Activated CD4-positive, alpha-beta T cell treated with anti-CD3 and anti-CD28 coated beads, Interleukin-2, amount 10 ng/mL, durations not matched to agents 24 days and 14 days (primary cell): ENCODE results near the gene RNF168. TPM values are rescaled to one million over a fixed set of nuclear protein-coding genes. Genes with fewer than 3 reads are reported as not detected.
"Not testable (repeated sequence)": the region's sequence is repeated elsewhere in the genome, so short reads cannot be mapped to it uniquely, and the experiment has no call there.

Experiments used
- DNase-seq: peaks from one replicate; pipeline ENCODE4 v3.0.0; 2022
- H3K27ac Mint-ChIP-seq: one replicate; pipeline ENCODE4 v1.8.0; 2022; ENCODE audit warnings: mild to moderate bottlenecking, mixed read lengths
- H3K27me3 Mint-ChIP-seq: one replicate; pipeline ENCODE4 v1.8.0; 2022; ENCODE audit warnings: mixed read lengths
- H3K36me3 Mint-ChIP-seq: one replicate; pipeline ENCODE4 v1.8.0; 2022; ENCODE audit warnings: low read depth, mild to moderate bottlenecking, mixed read lengths
- H3K4me1 Mint-ChIP-seq: one replicate; pipeline ENCODE4 v1.8.0; 2021; ENCODE audit warnings: mixed read lengths
- H3K4me3 Mint-ChIP-seq: one replicate; pipeline ENCODE4 v1.8.0; 2022; ENCODE audit warnings: mild to moderate bottlenecking, moderate library complexity, mixed read lengths
- H3K9me3 Mint-ChIP-seq: one replicate; pipeline ENCODE4 v1.8.0; 2021; ENCODE audit warnings: mixed read lengths
- intact Hi-C: fragments of 100-400 bp; cut with micrococcal nuclease; formaldehyde crosslinking; loops from one replicate; pipeline ENCODE4 v1.15.1; 2023
- total RNA-seq: library from RNA; stranded (reverse); gene quantifications from 2 replicates; pipeline ENCODE4 v1.2.3, GENCODE V29; 2022

Gene RNF168
- total RNA-seq, 1 donor from 2014 or later = 32.8 TPM

DNA sequence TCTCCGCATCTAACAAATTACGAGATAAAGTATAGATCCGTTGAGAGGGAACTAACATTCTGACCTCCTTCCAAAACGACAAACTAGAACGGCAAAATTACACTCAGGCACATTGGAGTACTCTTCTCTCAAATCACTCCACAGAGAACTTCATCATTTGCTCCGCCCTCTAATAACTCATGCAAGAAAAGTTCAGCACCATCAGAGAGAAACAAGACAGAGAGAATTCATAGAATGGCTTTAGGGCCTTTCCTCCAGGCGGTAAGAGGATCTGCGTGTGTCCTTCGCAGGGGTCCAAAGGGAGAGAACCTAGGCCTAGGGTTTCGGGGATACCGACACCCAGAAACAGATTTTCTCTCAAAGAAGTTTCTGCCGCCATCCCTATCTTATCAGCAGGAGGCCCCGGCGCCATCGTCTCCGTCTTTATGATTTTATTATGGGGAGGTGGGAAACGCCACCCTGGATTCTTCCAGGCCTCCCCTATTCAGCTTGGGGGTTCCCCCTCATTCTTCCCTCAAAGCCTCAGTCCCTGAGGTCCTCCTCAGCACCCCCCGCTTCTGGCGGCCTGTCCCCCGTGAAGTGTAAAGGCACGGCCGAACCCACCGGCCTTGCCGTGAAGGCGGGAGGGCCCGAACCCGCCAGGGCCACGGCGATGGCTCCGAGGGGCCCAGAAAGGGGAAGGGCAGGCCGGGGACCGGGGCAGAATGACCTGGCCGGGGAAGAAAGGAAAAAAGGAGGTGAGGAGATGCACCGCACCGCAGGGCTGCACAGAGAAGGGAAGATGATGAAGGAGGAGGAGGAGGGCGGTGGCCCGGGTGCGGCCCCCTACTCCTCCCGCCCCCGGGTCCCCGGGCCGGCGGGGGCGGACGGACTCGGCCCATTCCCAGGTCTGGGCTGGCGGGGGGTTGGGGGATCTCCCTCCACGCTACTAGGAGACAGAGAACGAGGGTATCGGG, 72.1 kb downstream of the RNF168 start:
- Mint-ChIP-seq H3K9me3 (no peaks in the 10 kb centered on the region), H3K4me3 (peak overlapping the region; percentile 85), H3K36me3 (peaks cover 15% of the 10 kb centered on the region), H3K27ac (peak overlapping the region; percentile 97), H3K27me3 (no peaks in the 10 kb centered on the region), H3K4me1 (peaks cover 20% of the 10 kb centered on the region)
- intact Hi-C loops = loop anchor here (1.0 to 5.0 kb wide), 5 partner anchors 17 to 989 kb away; partner anchors contain the start of genes ACAP2, FBXO45 and WDR53
- DNase-seq = peak; percentile 75

DNA sequence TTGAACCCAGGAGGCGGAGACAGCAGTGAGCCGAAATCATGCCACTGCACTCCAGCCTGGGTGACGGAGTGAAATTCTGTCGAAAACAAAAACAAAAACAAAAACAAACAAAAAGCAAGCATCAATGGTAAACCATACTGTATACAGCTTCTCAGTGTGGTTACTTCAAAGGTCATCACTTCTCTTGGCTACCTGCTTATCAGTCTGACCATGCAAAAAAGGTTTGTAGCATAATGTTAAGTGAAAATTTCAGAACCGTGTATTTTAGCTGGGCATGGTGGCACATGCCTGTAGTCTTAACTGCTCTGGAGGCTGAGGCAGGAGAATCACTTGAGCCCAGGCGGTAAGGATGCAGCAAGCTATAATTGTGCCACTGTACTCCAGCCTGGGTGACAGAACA, 75.5 kb downstream of the RNF168 start:
- no peaks in the 10 kb centered on the region for H3K9me3 Mint-ChIP-seq
- peaks cover 21% of the 10 kb centered on the region for H3K4me1 Mint-ChIP-seq
- H3K4me3 Mint-ChIP-seq = no peak overlapping the region
- no peak for DNase-seq
- no peaks in the 10 kb centered on the region for H3K27me3 Mint-ChIP-seq
- H3K27ac Mint-ChIP-seq = no peak overlapping the region
- H3K36me3 Mint-ChIP-seq = peaks cover 24% of the 10 kb centered on the region
- intact Hi-C loops = no loop called here

DNA sequence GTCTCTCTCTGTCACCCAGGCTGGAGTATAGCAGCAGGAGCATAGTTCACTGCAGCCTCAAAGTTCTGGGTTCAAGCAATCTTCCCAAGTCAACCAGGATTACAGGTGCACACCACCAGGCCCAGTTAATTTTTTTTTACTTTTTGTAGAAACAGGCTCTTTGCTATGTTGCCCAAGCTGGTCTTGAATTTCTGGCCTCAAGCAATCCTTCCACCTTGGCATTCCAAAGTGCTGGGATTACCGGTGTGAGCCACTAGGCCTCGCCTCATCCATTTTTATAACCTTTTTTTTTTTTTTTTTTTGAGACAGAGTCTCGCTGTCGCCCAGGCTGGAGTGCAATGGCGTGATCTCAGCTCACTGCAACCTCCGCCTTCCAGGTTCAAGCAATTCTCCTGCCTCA, 79.1 kb downstream of the RNF168 start:
- H3K27me3 Mint-ChIP-seq = not testable (repeated sequence)
- peaks cover 17% of the 10 kb centered on the region for H3K36me3 Mint-ChIP-seq

GRCh38 chr3:196423044-196423781, 80.4 kb downstream of the RNF168 start:
- DNase-seq = no peak
- H3K4me1 Mint-ChIP-seq = peaks cover 17% of the 10 kb centered on the region
- H3K27ac Mint-ChIP-seq = no peak overlapping the region
- peaks cover 17% of the 10 kb centered on the region for H3K36me3 Mint-ChIP-seq
- H3K9me3 Mint-ChIP-seq = no peaks in the 10 kb centered on the region
- H3K4me3 Mint-ChIP-seq = no peak overlapping the region
- intact Hi-C loops = no loop called here
- H3K27me3 Mint-ChIP-seq = no peaks in the 10 kb centered on the region

More for the DNA sequence above, 79.1 kb downstream of the RNF168 start:
- H3K4me1 Mint-ChIP-seq = peaks cover 12% of the 10 kb centered on the region
- H3K4me3 Mint-ChIP-seq, DNase-seq, H3K9me3 Mint-ChIP-seq, H3K27ac Mint-ChIP-seq, intact Hi-C loops: not testable (repeated sequence)

- DNase-seq, intact Hi-C loops, H3K36me3 Mint-ChIP-seq, H3K27me3 Mint-ChIP-seq, H3K27ac Mint-ChIP-seq, H3K4me3 Mint-ChIP-seq, H3K9me3 Mint-ChIP-seq: not testable (repeated sequence)
- peaks cover 19% of the 10 kb centered on the region for H3K4me1 Mint-ChIP-seq
Measured at GRCh38 chr3:196421668-196422067, 81.9 kb downstream of the RNF168 start.

GRCh38 chr3:196419386-196419785, 84.2 kb downstream of the RNF168 start:
- H3K27me3 Mint-ChIP-seq = no peaks in the 10 kb centered on the region
- no peak overlapping the region for H3K4me3 Mint-ChIP-seq
- H3K9me3 Mint-ChIP-seq = no peaks in the 10 kb centered on the region
- H3K36me3 Mint-ChIP-seq = peaks cover 5% of the 10 kb centered on the region
- no peak for DNase-seq
- intact Hi-C loops = no loop called here
- H3K4me1 Mint-ChIP-seq = peaks cover 27% of the 10 kb centered on the region
- no peak overlapping the region for H3K27ac Mint-ChIP-seq

Other genes starting within 250 kb of the RNF168 start
- gene PCYT1A, start 216.0 kb downstream of the RNF168 start, total RNA-seq = 54.2 and 56.0 TPM in 2 replicates
- 11.8 and 12.8 TPM in 2 replicates for gene DYNLT2B, start 185.5 kb downstream of the RNF168 start, total RNA-seq
- gene TM4SF19, start 165.4 kb downstream of the RNF168 start, total RNA-seq = not detected in 2 replicates
- gene UBXN7, start 71.3 kb downstream of the RNF168 start, total RNA-seq = 65.5 and 70.8 TPM in 2 replicates
- not detected in 2 replicates for gene SMCO1, start 11.6 kb upstream of the RNF168 start, total RNA-seq
- gene WDR53, start 64.8 kb upstream of the RNF168 start, total RNA-seq = 18.4 and 24.5 TPM in 2 replicates
- gene FBXO45, start 64.9 kb upstream of the RNF168 start, total RNA-seq = 25.5 and 25.9 TPM in 2 replicates
- 38.2 and 39.0 TPM in 2 replicates for gene NRROS, start 135.9 kb upstream of the RNF168 start, total RNA-seq
- 3.9 and 4.0 TPM in 2 replicates for gene CEP19, start 208.5 kb upstream of the RNF168 start, total RNA-seq
- 54.3 and 54.5 TPM in 2 replicates for gene PIGX, start 208.6 kb upstream of the RNF168 start, total RNA-seq
- gene PAK2, start 236.1 kb upstream of the RNF168 start, total RNA-seq = 81.1 and 92.5 TPM in 2 replicates